HepG2 (cell line): ENCODE measurements around the gene TUBB4A. TPM values are rescaled to one million over a fixed set of nuclear protein-coding genes. Genes with fewer than 3 reads are reported as not detected.

Experiments used
- DZIP1 ChIP-seq: sonication (generic); formaldehyde crosslinking; IDR thresholded peaks from 2 replicates; pipeline ENCODE4 v1.5.0; 2020; ENCODE audit warnings: mild to moderate bottlenecking, missing genetic modification reagents
- ELF1 ChIP-seq: sonication (generic); formaldehyde crosslinking; IDR thresholded peaks from 2 replicates; pipeline ENCODE4 v1.4.0; 2020; ENCODE audit warnings: missing genetic modification reagents
- FUBP1 ChIP-seq: sonication (generic); formaldehyde crosslinking; IDR thresholded peaks from 2 replicates; pipeline ENCODE4 v1.5.1; 2020; ENCODE audit warnings: missing genetic modification reagents, mild to moderate bottlenecking, borderline replicate concordance
- HNF1A ChIP-seq, 2 experiments: sonication (generic) in 1 of 2; formaldehyde crosslinking in 1 of 2; IDR thresholded peaks; 2 replicates each; pipeline versions ENCODE4 v1.4.0 to v1.6.1; 2016 to 2020; ENCODE audit warnings: borderline replicate concordance in 1 of 2, low read depth in 1 of 2, mild to moderate bottlenecking in 1 of 2, missing genetic modification reagents in 1 of 2
- HNF4A ChIP-seq: sonication (generic); formaldehyde crosslinking; IDR thresholded peaks from 2 replicates; pipeline ENCODE4 v1.4.0; 2020; ENCODE audit warnings: missing genetic modification reagents
- JUNB ChIP-seq: sonication (generic); formaldehyde crosslinking; IDR thresholded peaks from 2 replicates; pipeline ENCODE4 v1.8.0; 2022; ENCODE audit warnings: missing genetic modification reagents, mild to moderate bottlenecking, borderline replicate concordance
- NFATC3 ChIP-seq: sonication (generic); formaldehyde crosslinking; IDR thresholded peaks from 2 replicates; pipeline ENCODE4 v1.5.1; 2020; ENCODE audit warnings: mild to moderate bottlenecking, missing genetic modification reagents
- NFRKB ChIP-seq: fragments of 450-650 bp; IDR thresholded peaks from 2 replicates; pipeline ENCODE4 v1.6.1; 2017
- POLR2AphosphoS2 ChIP-seq: IDR thresholded peaks from 2 replicates; pipeline ENCODE4 v1.6.1; 2011; ENCODE audit warnings: low read depth, low read length, improper control_type of control experiment
- SALL2 ChIP-seq: sonication (generic); formaldehyde crosslinking; IDR thresholded peaks from 2 replicates; pipeline ENCODE4 v1.8.1; 2023; ENCODE audit warnings: mild to moderate bottlenecking, missing genetic modification reagents, inconsistent platforms
- YY1 ChIP-seq: IDR thresholded peaks from 2 replicates; pipeline ENCODE4 v1.6.1; 2011; ENCODE audit warnings: low read length, low read depth, moderate library complexity, mild to moderate bottlenecking; ENCODE audit not compliant: insufficient read depth, insufficient replicate concordance
- ZNF17 ChIP-seq: sonication (generic); formaldehyde crosslinking; IDR thresholded peaks from 2 replicates; pipeline ENCODE4 v1.5.0; 2020; ENCODE audit warnings: mild to moderate bottlenecking, missing genetic modification reagents
- ZNF354B ChIP-seq: sonication (generic); formaldehyde crosslinking; IDR thresholded peaks from 2 replicates; pipeline ENCODE4 v1.8.0; 2022; ENCODE audit warnings: mild to moderate bottlenecking, missing genetic modification reagents
- ZNF644 ChIP-seq: IDR thresholded peaks from 2 replicates; pipeline ENCODE4 v1.6.1; 2016; ENCODE audit warnings: low read depth
- ZXDC ChIP-seq: sonication (generic); formaldehyde crosslinking; IDR thresholded peaks from 2 replicates; pipeline ENCODE4 v1.5.0; 2020; ENCODE audit warnings: mild to moderate bottlenecking, missing genetic modification reagents
- polyA plus RNA-seq, 8 experiments: library from polyadenylated mRNA; depleted of rRNA in 3 of 8; stranded (reverse) in 7 of 8; unstranded in 1 of 8; fragments of >200 nt; fragmentation: Illumina TruSeq in 4 of 8; extraction: Trizol in 4 of 8; gene quantifications; 2 replicates each; pipeline versions ENCODE4 v1.2.1 to v1.2.3, GENCODE V29; 2011 to 2016; ENCODE audit warnings: low read depth in 4 of 8, missing spikeins in 1 of 8, mixed read lengths in 1 of 8; ENCODE audit not compliant: insufficient read depth in 1 of 8
- total RNA-seq, 5 experiments: library from RNA; depleted of rRNA; stranded (reverse); fragments of >200 nt; fragmentation: Illumina TruSeq; extraction: Trizol; gene quantifications; 2 replicates each; pipeline ENCODE4 v1.2.3, GENCODE V29; 2016; ENCODE audit warnings: low read depth in 1 of 5

Gene TUBB4A
- total and polyA plus RNA-seq, 2 of the 13 experiments (the other 11 are each of a cell fraction or from before 2014, with no cell fraction given), result not detected

- TF ChIP-seq DZIP1 (no peak), ZXDC (no peak), FUBP1 (CRISPR knock-in tag) (0 out of 2 replicates have a peak, but pooled peaks have one; percentile 64), SALL2 (CRISPR knock-in tag) (0 out of 2 replicates have a peak, but pooled peaks have one; percentile 32), JUNB (CRISPR knock-in tag) (no peak), ZNF354B (CRISPR knock-in tag) (0 out of 2 replicates have a peak, but pooled peaks have one; percentile 44), NFRKB (no peak), ZNF17 (CRISPR knock-in tag) (no peak), HNF1A (IDR thresholded peaks at IDR 0.05; ENCODE audit: low read depth) (no peak), HNF1A (CRISPR knock-in tag; IDR thresholded peaks at IDR 0.05; ENCODE audit: borderline replicate concordance) (no peak), NFATC3 (CRISPR knock-in tag) (no peak), ZNF644 (CRISPR knock-in tag) (no peak), ELF1 (CRISPR knock-in tag) (no peak), POLR2AphosphoS2 (no peak), YY1 (peak; percentile 28), HNF4A (CRISPR knock-in tag) (peak; percentile 82)
Measured at GRCh38 chr19:6481541-6482342, 20.4 kb downstream of the TUBB4A start, which contains the start of gene DENND1C (continued).
